ENCODE results near the gene PCDHB1. TPM values are rescaled to one million over a fixed set of nuclear protein-coding genes. Genes with fewer than 3 reads are reported as not detected.

The PCDHB1 gene
- total RNA-seq, 1 experiment from 2014 or later: 0.07 TPM

DNA sequence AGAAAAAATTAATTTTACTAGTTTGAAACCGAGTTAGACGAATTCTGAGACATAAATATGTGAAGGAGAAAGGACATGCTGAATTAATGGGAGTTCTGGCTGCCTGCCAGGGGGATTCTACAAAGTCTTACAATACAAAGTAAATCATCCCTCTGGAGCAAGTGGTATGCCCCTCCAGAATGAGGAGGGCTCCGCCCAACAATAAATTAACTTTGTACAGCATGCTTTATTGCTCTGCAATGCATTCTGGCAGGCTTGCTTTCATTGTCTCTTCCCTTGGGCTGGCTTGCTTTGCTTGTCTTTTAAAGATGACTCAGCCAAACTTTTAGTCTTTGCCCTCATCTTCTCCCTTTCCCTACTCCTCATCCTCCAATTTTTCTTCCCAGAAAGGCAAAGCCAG lies 11.7 kb upstream of the PCDHB1 start:
- Histone ChIP-seq H2BK15ac (ENCODE audit: low read depth, low read length) (no peak overlapping the region), H3K18ac (ENCODE audit: insufficient read length, low read depth, low read length) (no peak overlapping the region), H2BK5ac (ENCODE audit: insufficient read length, low read length) (no peak overlapping the region), H2AFZ (ENCODE audit: low read length) (no peak overlapping the region), H3K23ac (ENCODE audit: insufficient read length, low read depth, low read length) (no peak overlapping the region), H3K27ac (ENCODE audit: insufficient read length, low read depth, low read length) (no peak overlapping the region), H3K56ac (ENCODE audit: insufficient read length, low read depth, low read length) (no peak overlapping the region), H3K4ac (ENCODE audit: low read depth, low read length) (no peak overlapping the region), H3K4me1 (ENCODE audit: insufficient read depth, low read length) (peaks cover 2% of the 10 kb centered on the region; the same call in 1 of the 2 replicates), H3K4me2 (ENCODE audit: insufficient read depth, insufficient read length, low read length) (peak overlapping the region; percentile 96), H4K5ac (ENCODE audit: insufficient read length, low read depth, low read length) (no peak overlapping the region), H4K91ac (ENCODE audit: insufficient read length, low read depth, low read length) (no peak overlapping the region), H2BK20ac (ENCODE audit: low read depth, low read length, poor library complexity, severe bottlenecking) (no peak overlapping the region), H3K9ac (ENCODE audit: extremely low read depth, insufficient read length, low read length) (peak overlapping the region; percentile 50), H2AK5ac (ENCODE audit: insufficient read length, low read length) (no peak overlapping the region), H3K27me3 (ENCODE audit: insufficient read depth, low read length) (no peaks in the 10 kb centered on the region), H3K14ac (ENCODE audit: insufficient read depth, low read length) (no peak overlapping the region), H2BK120ac (ENCODE audit: low read depth, low read length, poor library complexity, severe bottlenecking) (no peak overlapping the region), H3K9me3 (ENCODE audit: control insufficient read depth, low read depth, low read length) (no peaks in the 10 kb centered on the region), H2BK12ac (ENCODE audit: insufficient read length, low read depth, low read length) (no peak overlapping the region), H4K20me1 (ENCODE audit: control insufficient read depth, insufficient read depth, insufficient read length) (no peaks in the 10 kb centered on the region), H4K8ac (replicated peaks; ENCODE audit: insufficient read length, low read depth, low read length) (no peak overlapping the region), H3T11ph (ENCODE audit: low read length) (no peak overlapping the region), H3K23me2 (ENCODE audit: insufficient read length, low read depth, low read length, poor library complexity, severe bottlenecking) (peaks cover 15% of the 10 kb centered on the region), H3K79me2 (ENCODE audit: insufficient read depth, low read length) (no peaks in the 10 kb centered on the region), H3K79me1 (ENCODE audit: insufficient read depth, low read depth, low read length, poor library complexity, severe bottlenecking) (no peaks in the 10 kb centered on the region)
- TF ChIP-seq, protein P1, sequence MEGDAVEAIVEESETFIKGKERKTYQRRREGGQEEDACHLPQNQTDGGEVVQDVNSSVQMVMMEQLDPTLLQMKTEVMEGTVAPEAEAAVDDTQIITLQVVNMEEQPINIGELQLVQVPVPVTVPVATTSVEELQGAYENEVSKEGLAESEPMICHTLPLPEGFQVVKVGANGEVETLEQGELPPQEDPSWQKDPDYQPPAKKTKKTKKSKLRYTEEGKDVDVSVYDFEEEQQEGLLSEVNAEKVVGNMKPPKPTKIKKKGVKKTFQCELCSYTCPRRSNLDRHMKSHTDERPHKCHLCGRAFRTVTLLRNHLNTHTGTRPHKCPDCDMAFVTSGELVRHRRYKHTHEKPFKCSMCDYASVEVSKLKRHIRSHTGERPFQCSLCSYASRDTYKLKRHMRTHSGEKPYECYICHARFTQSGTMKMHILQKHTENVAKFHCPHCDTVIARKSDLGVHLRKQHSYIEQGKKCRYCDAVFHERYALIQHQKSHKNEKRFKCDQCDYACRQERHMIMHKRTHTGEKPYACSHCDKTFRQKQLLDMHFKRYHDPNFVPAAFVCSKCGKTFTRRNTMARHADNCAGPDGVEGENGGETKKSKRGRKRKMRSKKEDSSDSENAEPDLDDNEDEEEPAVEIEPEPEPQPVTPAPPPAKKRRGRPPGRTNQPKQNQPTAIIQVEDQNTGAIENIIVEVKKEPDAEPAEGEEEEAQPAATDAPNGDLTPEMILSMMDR (conservative IDR thresholded peaks at IDR 0.05): no peak
- DNase-seq: no peak
- H3K4me3 Mint-ChIP-seq: no peak overlapping the region
- WGBS (ENCODE audit: extremely low coverage, insufficient read length, low lambda C conversion rate): no CpG with 5 or more reads among the region's 3 CpGs
- H3K4me1 Mint-ChIP-seq: peaks cover 5 to 17% of the 10 kb centered on the region in 2 experiments
- H3K27ac Mint-ChIP-seq: no peak overlapping the region
- peaks cover 7% of the 10 kb centered on the region for H3K27me3 Mint-ChIP-seq (ENCODE audit: low read depth)
- no peaks in the 10 kb centered on the region for H3K9me3 Mint-ChIP-seq
- H3K36me3 Mint-ChIP-seq (ENCODE audit: insufficient read depth in 1 of 3, low read depth in 3 of 3): no peaks in the 10 kb centered on the region
